ENCODE results near the gene CELF4.

The CELF4 gene

GRCh38 chr18:37246779-37247340, 318.7 kb downstream of the CELF4 start:
- no peak for DNase-seq (ENCODE audit: low spot score)
- in situ Hi-C loops (cut with MboI; ENCODE audit: low pct_unique_long_range_greater_than_20kb, low sequenced_read_pairs, unreplicated experiment), result no loop called here
- no peak for TF ChIP-seq CTCF (IDR thresholded peaks at IDR 0.05; ENCODE audit: extremely low read depth, insufficient read depth, missing control alignments)

- in situ Hi-C loops (cut with MboI; ENCODE audit: low pct_unique_long_range_greater_than_20kb, low sequenced_read_pairs, unreplicated experiment), result no loop called here
- no peak for DNase-seq (ENCODE audit: low spot score)
- TF ChIP-seq CTCF (IDR thresholded peaks at IDR 0.05; ENCODE audit: extremely low read depth, insufficient read depth, missing control alignments), result no peak
Observed at GRCh38 chr18:37244618-37245017, 321.0 kb downstream of the CELF4 start.

GRCh38 chr18:37243741-37244140, 321.9 kb downstream of the CELF4 start:
- no peak for DNase-seq (ENCODE audit: low spot score)
- no peak for TF ChIP-seq CTCF (IDR thresholded peaks at IDR 0.05; ENCODE audit: extremely low read depth, insufficient read depth, missing control alignments)
- in situ Hi-C loops (cut with MboI; ENCODE audit: low pct_unique_long_range_greater_than_20kb, low sequenced_read_pairs, unreplicated experiment), result no loop called here

GRCh38 chr18:37242826-37243560, 322.6 kb downstream of the CELF4 start:
- TF ChIP-seq CTCF (IDR thresholded peaks at IDR 0.05; ENCODE audit: extremely low read depth, insufficient read depth, missing control alignments), result no peak
- DNase-seq (ENCODE audit: low spot score), result no peak
- in situ Hi-C loops (cut with MboI; ENCODE audit: low pct_unique_long_range_greater_than_20kb, low sequenced_read_pairs, unreplicated experiment), result no loop called here

GRCh38 chr18:37242091-37242490, 323.5 kb downstream of the CELF4 start:
- DNase-seq (ENCODE audit: low spot score), result no peak
- TF ChIP-seq CTCF (IDR thresholded peaks at IDR 0.05; ENCODE audit: extremely low read depth, insufficient read depth, missing control alignments), result no peak
- in situ Hi-C loops (cut with MboI; ENCODE audit: low pct_unique_long_range_greater_than_20kb, low sequenced_read_pairs, unreplicated experiment), result no loop called here

- no peak for DNase-seq (ENCODE audit: low spot score)
- in situ Hi-C loops (cut with MboI; ENCODE audit: low pct_unique_long_range_greater_than_20kb, low sequenced_read_pairs, unreplicated experiment), result no loop called here
- TF ChIP-seq CTCF (IDR thresholded peaks at IDR 0.05; ENCODE audit: extremely low read depth, insufficient read depth, missing control alignments), result no peak
Observed at GRCh38 chr18:37238282-37239108, 327.1 kb downstream of the CELF4 start.
